SK-N-SH (cell line): ENCODE measurements around the gene PHLDA3. TPM values are rescaled to one million over a fixed set of nuclear protein-coding genes. Genes with fewer than 3 reads are reported as not detected.

Experiments
- CTCF ChIA-PET: fragments of 300-600, 350-600 bp; formaldehyde crosslinking; extraction: SDS; loops from one replicate; lab custom pipeline; 2021; lab: Yijun Ruan, JAX
- POLR2A ChIA-PET: fragments of 350-600 bp; sonication (Branson Sonifier 250); formaldehyde crosslinking; extraction: SDS; loops from one replicate; lab custom pipeline; 2020; ENCODE audit warnings: antibody characterized with exemption, inconsistent platforms; lab: Yijun Ruan, JAX
- DNase-seq: peaks from one replicate; pipeline ENCODE4 v3.0.0; 2012
- H2AFZ ChIP-seq: fragments of 200-600 bp; sonication (generic); 2 replicates; pipeline ENCODE4 v1.8.1; 2016; ENCODE audit warnings: antibody characterized with exemption, mild to moderate bottlenecking, low read depth
- H3F3A ChIP-seq: fragments of 200-600 bp; sonication (generic); replicated peaks from 2 replicates; pipeline ENCODE3; 2016; ENCODE audit warnings: antibody characterized with exemption, mild to moderate bottlenecking; ENCODE audit not compliant: insufficient read depth
- H3K27ac ChIP-seq, 2 experiments: fragments of 200-500 bp in 1 of 2; fragments of 200-600 bp in 1 of 2; sonication (Bioruptor generic) in 1 of 2; sonication (generic), shearing (Covaris generic) in 1 of 2; 2 replicates each; pipeline versions ENCODE4 v1.5.1 to v1.6.1; 2014 to 2016; ENCODE audit warnings: low read depth in 2 of 2, inconsistent platforms in 1 of 2, low read length in 1 of 2, mild to moderate bottlenecking in 1 of 2, mixed read lengths in 1 of 2
- H3K27me3 ChIP-seq: fragments of 200-600 bp; sonication (generic), shearing (Covaris generic); 2 replicates; pipeline ENCODE4 v1.6.1; 2016; ENCODE audit warnings: mixed run types; ENCODE audit not compliant: insufficient read depth
- H3K36me3 ChIP-seq, 2 experiments: fragments of 200-500 bp in 1 of 2; fragments of 200-600 bp in 1 of 2; sonication (Bioruptor generic) in 1 of 2; sonication (generic) in 1 of 2; replicated peaks in 1 of 2; 2 replicates each; pipeline versions ENCODE3 to v1.5.1; 2014 to 2016; ENCODE audit warnings: low read length in 1 of 2, mild to moderate bottlenecking in 1 of 2; ENCODE audit not compliant: insufficient read depth in 2 of 2, control insufficient read depth in 1 of 2
- H3K4me1 ChIP-seq, 2 experiments: fragments of 200-500 bp in 1 of 2; fragments of 200-600 bp in 1 of 2; sonication (Bioruptor generic) in 1 of 2; sonication (generic), shearing (Covaris generic) in 1 of 2; 2 replicates each; pipeline versions ENCODE4 v1.5.1 to v1.6.1; 2014 to 2016; ENCODE audit warnings: low read depth in 1 of 2, low read length in 1 of 2, mixed run types in 1 of 2; ENCODE audit not compliant: insufficient read depth in 2 of 2, control insufficient read depth in 1 of 2
- H3K4me2 ChIP-seq: fragments of 200-600 bp; sonication (generic), shearing (Covaris generic); 2 replicates; pipeline ENCODE4 v1.6.1; 2017; ENCODE audit warnings: mixed run types
- H3K4me3 ChIP-seq, 2 experiments: fragments of 200-500 bp in 1 of 2; fragments of 200-600 bp in 1 of 2; sonication (Bioruptor generic) in 1 of 2; sonication (generic), shearing (Covaris generic) in 1 of 2; 2 replicates each; pipeline versions ENCODE4 v1.5.1 to v1.8.1; 2014 to 2016; ENCODE audit warnings: low read depth in 2 of 2, inconsistent platforms in 1 of 2, low read length in 1 of 2, mild to moderate bottlenecking in 1 of 2, mixed read lengths in 1 of 2, moderate library complexity in 1 of 2
- H3K79me2 ChIP-seq: fragments of 200-600 bp; sonication (generic); 2 replicates; pipeline ENCODE4 v1.8.1; 2017; ENCODE audit warnings: mild to moderate bottlenecking; ENCODE audit not compliant: insufficient read depth
- H3K9ac ChIP-seq: fragments of 200-600 bp; sonication (generic); 2 replicates; pipeline ENCODE4 v1.6.1; 2017; ENCODE audit warnings: mixed run types
- H3K9me2 ChIP-seq: fragments of 200-600 bp; sonication (generic); 2 replicates; pipeline ENCODE4 v1.6.1; 2017; ENCODE audit warnings: mixed run types
- H3K9me3 ChIP-seq: fragments of 200-600 bp; sonication (generic); 2 replicates; pipeline ENCODE4 v1.6.1; 2017; ENCODE audit warnings: mixed run types, mild to moderate bottlenecking, moderate library complexity
- H4K20me1 ChIP-seq: fragments of 200-600 bp; sonication (generic); 2 replicates; pipeline ENCODE4 v1.6.1; 2017; ENCODE audit warnings: mild to moderate bottlenecking, mixed run types; ENCODE audit not compliant: insufficient read depth
- FOSL2 ChIP-seq: IDR thresholded peaks from 2 replicates; pipeline ENCODE4 v1.4.0; 2012; ENCODE audit warnings: low read depth, mild to moderate bottlenecking, moderate library complexity, borderline replicate concordance
- GATA2 ChIP-seq: sonication (generic); formaldehyde crosslinking; IDR thresholded peaks from 2 replicates; pipeline ENCODE4 v1.5.0; 2020; ENCODE audit warnings: mild to moderate bottlenecking, missing genetic modification reagents
- MEF2A ChIP-seq: IDR thresholded peaks from 2 replicates; pipeline ENCODE4 v1.4.0; 2012; ENCODE audit warnings: low read depth, borderline replicate concordance
- NRF1 ChIP-seq: IDR thresholded peaks from 2 replicates; pipeline ENCODE4 v1.6.1; 2012; ENCODE audit warnings: low read depth, mild to moderate bottlenecking, low read length
- RCOR1 ChIP-seq: fragments of 150-350 bp; IDR thresholded peaks from 2 replicates; pipeline ENCODE4 v1.6.1; 2017; ENCODE audit warnings: antibody characterized with exemption, low read length
- REST ChIP-seq: IDR thresholded peaks from 2 replicates; pipeline ENCODE4 v1.6.1; 2012; ENCODE audit warnings: mild to moderate bottlenecking, low read depth, low read length, moderate library complexity
- RFX5 ChIP-seq: IDR thresholded peaks from 2 replicates; pipeline ENCODE4 v1.6.1; 2012; ENCODE audit warnings: mild to moderate bottlenecking, improper control_type of control experiment, low read length
- RXRA ChIP-seq: IDR thresholded peaks from 2 replicates; pipeline ENCODE4 v1.4.0; 2012; ENCODE audit warnings: low read depth, mild to moderate bottlenecking, borderline replicate concordance
- SIN3A ChIP-seq: IDR thresholded peaks from 2 replicates; pipeline ENCODE4 v1.6.1; 2012; ENCODE audit warnings: low read depth, mild to moderate bottlenecking, low read length, moderate library complexity, borderline replicate concordance
- SMC3 ChIP-seq: IDR thresholded peaks from 2 replicates; pipeline ENCODE4 v1.6.1; 2012; ENCODE audit warnings: low read depth, low read length, improper control_type of control experiment
- TAF1 ChIP-seq: IDR thresholded peaks from 2 replicates; pipeline ENCODE4 v1.6.1; 2012; ENCODE audit warnings: low read depth, mild to moderate bottlenecking, low read length, moderate library complexity, borderline replicate concordance
- YY1 ChIP-seq: IDR thresholded peaks from 2 replicates; pipeline ENCODE4 v1.4.0; 2012; ENCODE audit warnings: low read depth, mild to moderate bottlenecking
- WGBS: methylation state at CpG from one replicate; pipeline ENCODE4 v1.1.6; 2017; ENCODE audit warnings: low lambda C conversion rate; 5-methylcytosine and 5-hydroxymethylcytosine counted together
- polyA plus RNA-seq, 3 experiments: library from polyadenylated mRNA; depleted of rRNA; stranded (reverse); fragments of >200 nt; gene quantifications; 2 replicates each; pipeline ENCODE4 v1.2.3, GENCODE V29; 2012
- TF ChIP-seq, protein P1 (sequence below): IDR thresholded peaks from 2 replicates; pipeline ENCODE4 v1.4.0; 2012; ENCODE audit warnings: low read depth, borderline replicate concordance
- TF ChIP-seq, protein P2 (sequence below): fragments of 200-600 bp; sonication (generic); IDR thresholded peaks from 2 replicates; pipeline ENCODE4 v1.6.1; 2017; ENCODE audit warnings: antibody characterized with exemption, mild to moderate bottlenecking, moderate library complexity
- TF ChIP-seq, protein P3 (sequence below): IDR thresholded peaks from 2 replicates; pipeline ENCODE4 v1.4.0; 2012; ENCODE audit warnings: low read depth
- TF ChIP-seq, protein P4 (sequence below): IDR thresholded peaks from 2 replicates; pipeline ENCODE4 v1.4.0; 2012; ENCODE audit warnings: low read depth, borderline replicate concordance
- TF ChIP-seq, protein P5 (sequence below): IDR thresholded peaks from 2 replicates; pipeline ENCODE4; 2012

Gene PHLDA3
- polyA plus RNA-seq, 1 of the 3 experiments (the other 2 are of a cell fraction) = 105 TPM

GRCh38 chr1:201493757-201494617, 25.0 kb upstream of the PHLDA3 start:
- no peak overlapping the region for H3K4me2 ChIP-seq
- peaks cover 18 to 27% of the 10 kb centered on the region in 2 experiments; a peak in 3 of 4 replicates for H3K4me1 ChIP-seq
- WGBS = 82% methylated on average over 10 of the region's 15 CpGs
- no peak overlapping the region for H3K27ac ChIP-seq
- H4K20me1 ChIP-seq = peaks cover 2% of the 10 kb centered on the region; the same call in 1 of the 2 replicates
- H3K9me2 ChIP-seq = no peaks in the 10 kb centered on the region
- H3K9ac ChIP-seq = no peak overlapping the region
- H3K79me2 ChIP-seq = peaks cover 63% of the 10 kb centered on the region
- no peaks in the 10 kb centered on the region for H3K9me3 ChIP-seq
- H3K27me3 ChIP-seq = no peaks in the 10 kb centered on the region
- CTCF ChIA-PET = interaction anchor here (0.8 to 31.9 kb wide), 4 partner anchors 8 to 58 kb away, joined by 3 to 860 read pairs (median 432); partner anchors contain the start of gene CSRP1
- H3K36me3 ChIP-seq = peaks cover 19 to 20% of the 10 kb centered on the region in 2 experiments
- DNase-seq = no peak
- TF ChIP-seq MEF2A (no peak), RCOR1 (no peak), YY1 (no peak), REST (no peak), FOSL2 (no peak), RXRA (no peak), RFX5 (no peak), NRF1 (no peak), SMC3 (no peak), SIN3A (no peak), TAF1 (no peak), GATA2 (CRISPR knock-in tag) (no peak)
- TF ChIP-seq, protein P1, sequence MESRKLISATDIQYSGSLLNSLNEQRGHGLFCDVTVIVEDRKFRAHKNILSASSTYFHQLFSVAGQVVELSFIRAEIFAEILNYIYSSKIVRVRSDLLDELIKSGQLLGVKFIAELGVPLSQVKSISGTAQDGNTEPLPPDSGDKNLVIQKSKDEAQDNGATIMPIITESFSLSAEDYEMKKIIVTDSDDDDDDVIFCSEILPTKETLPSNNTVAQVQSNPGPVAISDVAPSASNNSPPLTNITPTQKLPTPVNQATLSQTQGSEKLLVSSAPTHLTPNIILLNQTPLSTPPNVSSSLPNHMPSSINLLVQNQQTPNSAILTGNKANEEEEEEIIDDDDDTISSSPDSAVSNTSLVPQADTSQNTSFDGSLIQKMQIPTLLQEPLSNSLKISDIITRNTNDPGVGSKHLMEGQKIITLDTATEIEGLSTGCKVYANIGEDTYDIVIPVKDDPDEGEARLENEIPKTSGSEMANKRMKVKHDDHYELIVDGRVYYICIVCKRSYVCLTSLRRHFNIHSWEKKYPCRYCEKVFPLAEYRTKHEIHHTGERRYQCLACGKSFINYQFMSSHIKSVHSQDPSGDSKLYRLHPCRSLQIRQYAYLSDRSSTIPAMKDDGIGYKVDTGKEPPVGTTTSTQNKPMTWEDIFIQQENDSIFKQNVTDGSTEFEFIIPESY = no peak
- TF ChIP-seq, protein P2, sequence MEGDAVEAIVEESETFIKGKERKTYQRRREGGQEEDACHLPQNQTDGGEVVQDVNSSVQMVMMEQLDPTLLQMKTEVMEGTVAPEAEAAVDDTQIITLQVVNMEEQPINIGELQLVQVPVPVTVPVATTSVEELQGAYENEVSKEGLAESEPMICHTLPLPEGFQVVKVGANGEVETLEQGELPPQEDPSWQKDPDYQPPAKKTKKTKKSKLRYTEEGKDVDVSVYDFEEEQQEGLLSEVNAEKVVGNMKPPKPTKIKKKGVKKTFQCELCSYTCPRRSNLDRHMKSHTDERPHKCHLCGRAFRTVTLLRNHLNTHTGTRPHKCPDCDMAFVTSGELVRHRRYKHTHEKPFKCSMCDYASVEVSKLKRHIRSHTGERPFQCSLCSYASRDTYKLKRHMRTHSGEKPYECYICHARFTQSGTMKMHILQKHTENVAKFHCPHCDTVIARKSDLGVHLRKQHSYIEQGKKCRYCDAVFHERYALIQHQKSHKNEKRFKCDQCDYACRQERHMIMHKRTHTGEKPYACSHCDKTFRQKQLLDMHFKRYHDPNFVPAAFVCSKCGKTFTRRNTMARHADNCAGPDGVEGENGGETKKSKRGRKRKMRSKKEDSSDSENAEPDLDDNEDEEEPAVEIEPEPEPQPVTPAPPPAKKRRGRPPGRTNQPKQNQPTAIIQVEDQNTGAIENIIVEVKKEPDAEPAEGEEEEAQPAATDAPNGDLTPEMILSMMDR = no peak
- TF ChIP-seq, protein P3, sequence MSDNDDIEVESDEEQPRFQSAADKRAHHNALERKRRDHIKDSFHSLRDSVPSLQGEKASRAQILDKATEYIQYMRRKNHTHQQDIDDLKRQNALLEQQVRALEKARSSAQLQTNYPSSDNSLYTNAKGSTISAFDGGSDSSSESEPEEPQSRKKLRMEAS = no peak
- TF ChIP-seq, protein P4, sequence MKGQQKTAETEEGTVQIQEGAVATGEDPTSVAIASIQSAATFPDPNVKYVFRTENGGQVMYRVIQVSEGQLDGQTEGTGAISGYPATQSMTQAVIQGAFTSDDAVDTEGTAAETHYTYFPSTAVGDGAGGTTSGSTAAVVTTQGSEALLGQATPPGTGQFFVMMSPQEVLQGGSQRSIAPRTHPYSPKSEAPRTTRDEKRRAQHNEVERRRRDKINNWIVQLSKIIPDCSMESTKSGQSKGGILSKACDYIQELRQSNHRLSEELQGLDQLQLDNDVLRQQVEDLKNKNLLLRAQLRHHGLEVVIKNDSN = no peak
- TF ChIP-seq, protein P5, sequence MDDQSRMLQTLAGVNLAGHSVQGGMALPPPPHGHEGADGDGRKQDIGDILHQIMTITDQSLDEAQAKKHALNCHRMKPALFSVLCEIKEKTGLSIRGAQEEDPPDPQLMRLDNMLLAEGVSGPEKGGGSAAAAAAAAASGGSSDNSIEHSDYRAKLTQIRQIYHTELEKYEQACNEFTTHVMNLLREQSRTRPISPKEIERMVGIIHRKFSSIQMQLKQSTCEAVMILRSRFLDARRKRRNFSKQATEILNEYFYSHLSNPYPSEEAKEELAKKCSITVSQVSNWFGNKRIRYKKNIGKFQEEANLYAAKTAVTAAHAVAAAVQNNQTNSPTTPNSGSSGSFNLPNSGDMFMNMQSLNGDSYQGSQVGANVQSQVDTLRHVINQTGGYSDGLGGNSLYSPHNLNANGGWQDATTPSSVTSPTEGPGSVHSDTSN = no peak
- POLR2A ChIA-PET = no interaction called here
- no peak overlapping the region for H2AFZ ChIP-seq
- H3K4me3 ChIP-seq = no peak overlapping the region
- H3F3A ChIP-seq = peaks cover 36% of the 10 kb centered on the region
